SW480 (cell line): ENCODE results near the gene PISD.
A peak's percentile ranks its signal among the peaks of the same experiment; 100 is the strongest.
"Not testable (repeated sequence)": the region's sequence is repeated elsewhere in the genome, so short reads cannot be mapped to it uniquely, and the experiment has no call there.

Experiments
- DNase-seq: peaks from one replicate; pipeline ENCODE4 v3.0.0-alpha.2; 2016; ENCODE audit warnings: low spot score

The PISD gene

GRCh38 chr22:31607696-31608095, 54.3 kb downstream of the PISD start:
- no peak for DNase-seq

GRCh38 chr22:31605851-31606585, 56.0 kb downstream of the PISD start:
- DNase-seq = no peak

- DNase-seq = no peak
Measured at GRCh38 chr22:31604746-31605705, 57.0 kb downstream of the PISD start.

- DNase-seq = no peak
Measured at GRCh38 chr22:31604137-31604705, 57.8 kb downstream of the PISD start.

- no peak for DNase-seq
Measured at GRCh38 chr22:31603574-31603973, 58.4 kb downstream of the PISD start.

GRCh38 chr22:31603081-31603525, 58.9 kb downstream of the PISD start:
- no peak for DNase-seq

GRCh38 chr22:31602259-31602952, 59.6 kb downstream of the PISD start:
- DNase-seq = peak; percentile 10

- DNase-seq = no peak
Measured at GRCh38 chr22:31595271-31595670, 66.7 kb downstream of the PISD start.

GRCh38 chr22:31590161-31590560, 71.9 kb downstream of the PISD start:
- not testable (repeated sequence) for DNase-seq

- peak; percentile 17 for DNase-seq
Measured at GRCh38 chr22:31588970-31589675, 72.9 kb downstream of the PISD start.

- no peak for DNase-seq
Measured at GRCh38 chr22:31586137-31586920, 75.7 kb downstream of the PISD start.

GRCh38 chr22:31585161-31585859, 76.7 kb downstream of the PISD start:
- no peak for DNase-seq

- DNase-seq = no peak
Measured at GRCh38 chr22:31584804-31585160, 77.2 kb downstream of the PISD start.

- no peak for DNase-seq
Measured at GRCh38 chr22:31583861-31584485, 78.0 kb downstream of the PISD start.

GRCh38 chr22:31579835-31580242, 82.2 kb downstream of the PISD start:
- no peak for DNase-seq

GRCh38 chr22:31578171-31578570, 83.8 kb downstream of the PISD start:
- no peak for DNase-seq

GRCh38 chr22:31577711-31578110, 84.3 kb downstream of the PISD start:
- DNase-seq = no peak

GRCh38 chr22:31575190-31575589, 86.8 kb downstream of the PISD start:
- no peak for DNase-seq

GRCh38 chr22:31574055-31574670, 87.9 kb downstream of the PISD start:
- no peak for DNase-seq
